Psoas muscle (tissue), 8 donors: ENCODE measurements around the gene VRK1. TPM values are rescaled to one million over a fixed set of nuclear protein-coding genes. Genes with fewer than 3 reads are reported as not detected.

Source experiments
- ATAC-seq, 4 donors: fragments of 200-7000 bp; cut with Tn5 transposase; one replicate each; pipeline ENCODE4 v1.9.1; 2020; ENCODE audit warnings: moderate library complexity in 3 of 4, mild to moderate bottlenecking in 2 of 4
- DNase-seq, 2 donors: peaks; one replicate each; pipeline ENCODE4 v3.0.0-alpha.2; 2020
- H3K27ac ChIP-seq: fragments of 200-600 bp; one replicate; pipeline ENCODE4 v1.8.0; 2022
- H3K27me3 ChIP-seq, 3 donors: fragments of 200-600 bp in 1 of 3; one replicate each; pipeline versions ENCODE4 v1.6.1 to v1.8.0; 2013 to 2022; ENCODE audit warnings: low read length in 2 of 3, mild to moderate bottlenecking in 2 of 3, moderate library complexity in 1 of 3; ENCODE audit not compliant: insufficient read depth in 3 of 3
- H3K36me3 ChIP-seq, 2 donors: fragments of 200-600 bp in 1 of 2; one replicate each; pipeline versions ENCODE4 v1.6.1 to v1.8.0; 2013 to 2022; ENCODE audit warnings: low read depth in 1 of 2, mild to moderate bottlenecking in 1 of 2, moderate library complexity in 1 of 2; ENCODE audit not compliant: insufficient read depth in 1 of 2
- H3K4me1 ChIP-seq: fragments of 200-600 bp; one replicate; pipeline ENCODE4 v1.8.0; 2022
- H3K4me3 ChIP-seq: fragments of 200-600 bp; one replicate; pipeline ENCODE4 v1.8.0; 2022; ENCODE audit warnings: mild to moderate bottlenecking
- H3K9me3 ChIP-seq: fragments of 200-600 bp; one replicate; pipeline ENCODE4 v1.8.0; 2022
- CTCF ChIP-seq: fragments of 200-600 bp; IDR thresholded peaks from one replicate; pipeline ENCODE4 v1.8.0; 2022; ENCODE audit warnings: antibody characterized with exemption
- WGBS, 3 donors: extraction: QIAGEN DNeasy Blood & Tissue Kit; methylation state at CpG; one replicate each; pipeline versions ENCODE4 v1.1.6 to v1.1.7; 2013; 5-methylcytosine and 5-hydroxymethylcytosine counted together
- intact Hi-C, 2 donors: fragments of 100-400 bp; cut with DNase I; formaldehyde crosslinking; loops; one replicate each; pipeline versions ENCODE4 v1.11.0 to v1.14.2; 2022
- polyA plus RNA-seq, 3 donors: library from polyadenylated mRNA; stranded (reverse); fragments of 200-250 nt; gene quantifications; one replicate each; pipeline ENCODE4 v1.2.3, GENCODE V29; 2013
- total RNA-seq, 4 donors: library from RNA; stranded (reverse); fragmentation: NEBNext Ultra II Directional in 2 of 4; extraction: Animal tissue kit (Norgen Biotek cat#: 25700) in 2 of 4; gene quantifications; one replicate each; pipeline versions ENCODE4 v1.2.1 to v1.2.4, GENCODE V29; 2021 to 2023
- donor health status: healthy with polysubstance abuse.
- donor health status: DM: no; HTN: no; CAD: no; lungs with moderate emphysema.
- donor health status: Bipolar disorder and iron deficiency.
- donor health status: healthy.
- donor health status: DM: yes; HTN: yes; CAD: no.
- donor health status: DM: no; HTN: no; CAD: no.
- donor health status: DM: no; HTN: no; CAD: no.
- donor health status: DM: yes; HTN: yes; CAD: no.

VRK1 gene
- total and polyA plus RNA-seq, 7 donors, result 2.5 to 4.9 (median 4.0) TPM

GRCh38 chr14:96752125-96752524, 45.1 kb upstream of the VRK1 start:
- no peaks in the 10 kb centered on the region for H3K36me3 ChIP-seq
- intact Hi-C loops, result no loop called here
- no peak overlapping the region for H3K4me3 ChIP-seq
- H3K27ac ChIP-seq, result no peak overlapping the region
- DNase-seq (no peak), ATAC-seq (no peak)
- no peaks in the 10 kb centered on the region for H3K4me1 ChIP-seq
- TF ChIP-seq CTCF, result no peak
- peaks cover 0 to 25% (median 6%) of the 10 kb centered on the region in 3 donors for H3K27me3 ChIP-seq
- WGBS, 3 donors, result 26 to 33% (median 32%) methylated on average over 5 of the region's 5 CpGs
- H3K9me3 ChIP-seq, result no peaks in the 10 kb centered on the region

GRCh38 chr14:96752594-96752993, 44.6 kb upstream of the VRK1 start:
- ATAC-seq, result no peak
- Histone ChIP-seq H3K4me3 (no peak overlapping the region), H3K36me3 (no peaks in the 10 kb centered on the region), H3K9me3 (no peaks in the 10 kb centered on the region), H3K4me1 (no peaks in the 10 kb centered on the region), H3K27me3 (peaks cover 0 to 20% (median 6%) of the 10 kb centered on the region in 3 donors), H3K27ac (no peak overlapping the region)
- DNase-seq, result no peak
- TF ChIP-seq CTCF, result no peak
- intact Hi-C loops, result no loop called here
- 36 to 43% (median 41%) methylated on average over 3 of the region's 3 CpGs for WGBS, 3 donors

- no peak for ATAC-seq
- H3K27me3 ChIP-seq, result peaks cover 0 to 8% (median 4%) of the 10 kb centered on the region in 3 donors
- no peak overlapping the region for H3K27ac ChIP-seq
- H3K36me3 ChIP-seq, result no peaks in the 10 kb centered on the region
- intact Hi-C loops, result no loop called here
- TF ChIP-seq CTCF, result no peak
- no peak overlapping the region for H3K4me3 ChIP-seq
- DNase-seq, result no peak
- H3K9me3 ChIP-seq, result no peaks in the 10 kb centered on the region
- H3K4me1 ChIP-seq, result no peaks in the 10 kb centered on the region
- 90 to 94% (median 91%) methylated on average over 8 of the region's 8 CpGs for WGBS, 3 donors
Observed at GRCh38 chr14:96754162-96754844, 42.9 kb upstream of the VRK1 start.

- no peak for ATAC-seq
- 21 to 29% (median 29%) methylated on average over 6 of the region's 6 CpGs for WGBS, 3 donors
- H3K9me3 ChIP-seq, result no peaks in the 10 kb centered on the region
Observed at GRCh38 chr14:96754845-96755184, 42.4 kb upstream of the VRK1 start.

More at GRCh38 chr14:96754845-96755184, 42.4 kb upstream of the VRK1 start:
- no peaks in the 10 kb centered on the region for H3K4me1 ChIP-seq
- no peak overlapping the region for H3K4me3 ChIP-seq
- DNase-seq, result no peak
- H3K27me3 ChIP-seq, result peaks cover 0 to 4% (median 3%) of the 10 kb centered on the region in 3 donors
- intact Hi-C loops, result no loop called here
- no peaks in the 10 kb centered on the region for H3K36me3 ChIP-seq
- H3K27ac ChIP-seq, result no peak overlapping the region
- no peak for TF ChIP-seq CTCF
